ENCODE measurements around the gene GATAD2B.
"Not testable (repeated sequence)": the region's sequence is repeated elsewhere in the genome, so short reads cannot be mapped to it uniquely, and the experiment has no call there.

The GATAD2B gene

DNA sequence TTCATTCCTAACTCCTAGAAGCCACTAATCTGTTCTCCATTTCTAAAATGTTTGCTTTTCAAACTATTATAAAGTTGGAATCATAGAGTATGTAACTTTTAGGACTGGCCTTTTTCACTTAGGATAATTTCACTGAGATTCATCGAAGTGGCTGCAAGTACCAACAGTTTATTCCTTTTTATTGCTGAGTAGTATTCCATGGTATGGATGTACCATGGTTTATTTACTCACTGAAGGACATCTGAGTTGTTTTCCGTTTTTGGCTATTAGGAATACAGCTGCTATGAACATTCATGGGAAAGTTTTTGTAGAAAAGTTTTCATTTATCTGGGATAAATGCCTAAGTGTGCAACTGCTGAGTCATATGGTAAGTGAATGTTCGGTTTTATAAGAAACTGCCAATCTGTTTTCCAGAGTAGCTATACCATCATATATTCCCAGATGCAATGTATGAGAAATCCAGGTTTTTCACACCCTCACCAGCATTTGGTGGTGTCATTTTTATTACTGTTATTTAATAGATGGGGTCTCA lies 81.2 kb downstream of the GATAD2B start:
- FAIRE-seq = no peak

DNA sequence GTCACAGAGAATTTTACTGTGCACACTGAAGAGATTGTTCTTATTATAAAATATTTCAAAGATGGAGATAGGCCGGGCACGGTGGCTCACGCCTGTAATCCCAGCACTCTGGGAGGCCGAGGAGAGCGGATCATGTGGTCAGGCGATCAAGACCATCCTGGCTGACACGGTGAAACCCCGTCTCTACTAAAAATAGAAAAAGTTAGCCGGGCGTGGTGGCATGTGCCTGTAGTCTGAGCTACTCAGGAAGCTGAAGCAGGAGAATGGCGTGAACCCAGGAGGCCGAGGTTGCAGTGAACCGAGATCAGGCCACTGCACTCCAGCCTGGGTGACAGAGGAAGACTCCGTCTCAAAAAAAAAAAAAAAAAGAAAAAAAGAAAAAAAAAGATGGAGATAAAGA lies 82.0 kb downstream of the GATAD2B start:
- FAIRE-seq; DNase-seq (ENCODE audit: low spot score): not testable (repeated sequence)

More for the DNA sequence above, 81.2 kb downstream of the GATAD2B start:
- no peak for DNase-seq (ENCODE audit: low spot score)

DNA sequence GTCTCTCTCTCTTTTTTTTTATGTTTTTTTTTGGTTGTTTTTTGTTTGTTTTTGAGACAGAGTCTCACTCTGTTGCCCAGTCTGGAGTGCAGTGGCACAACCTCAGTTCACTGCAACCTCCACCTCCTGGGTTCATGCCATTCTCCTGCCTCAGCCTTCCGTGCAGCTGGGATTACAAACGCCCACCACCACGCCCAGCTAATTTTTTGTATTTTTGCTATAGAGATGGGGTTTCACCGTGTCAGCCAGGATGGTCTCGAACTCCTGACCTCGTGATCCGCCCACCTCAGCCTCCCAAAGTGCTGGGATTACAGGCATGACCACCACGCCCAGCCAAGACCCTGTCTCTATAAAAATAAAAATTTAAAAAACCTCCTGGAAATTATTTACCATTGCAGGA lies 88.8 kb downstream of the GATAD2B start:
- not testable (repeated sequence) for FAIRE-seq; DNase-seq (ENCODE audit: low spot score)

DNA sequence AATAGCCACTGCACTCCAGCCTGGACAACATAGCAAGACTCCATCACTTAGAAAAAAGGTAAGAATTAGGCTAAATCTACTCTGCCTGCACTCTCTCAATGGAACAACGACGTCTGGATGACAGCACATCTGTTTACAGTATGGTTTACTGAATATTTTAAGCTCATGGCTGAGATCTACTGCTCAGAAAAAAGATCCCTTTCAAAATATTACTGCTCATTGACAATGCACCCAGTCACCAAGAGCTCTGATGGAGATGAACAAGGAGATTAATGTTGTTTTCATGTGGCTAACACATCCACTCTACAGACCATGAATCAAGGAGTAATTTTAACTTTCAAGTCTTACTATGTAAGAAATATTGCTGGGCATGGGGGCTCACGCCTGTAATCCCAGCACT lies 89.6 kb downstream of the GATAD2B start:
- no peak for FAIRE-seq

DNA sequence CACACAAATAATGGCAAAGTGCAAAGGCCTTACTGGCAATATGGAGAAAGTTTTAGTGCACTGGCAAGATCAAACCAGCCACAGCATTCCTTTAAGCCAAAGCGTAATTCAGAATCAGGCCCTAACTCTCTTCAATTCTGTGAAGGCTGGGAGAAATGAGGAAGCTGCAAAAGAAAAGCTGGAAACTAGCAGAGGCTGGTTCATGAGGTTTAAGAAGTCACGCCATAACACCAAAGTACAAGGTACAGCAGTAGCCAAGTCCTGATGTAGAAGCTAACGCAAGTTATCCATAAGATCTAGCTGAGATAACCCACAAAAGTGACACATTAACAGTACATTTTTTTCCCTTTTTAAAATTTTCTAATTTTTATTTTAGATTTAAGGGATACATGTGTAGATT lies 90.5 kb downstream of the GATAD2B start:
- no peak for FAIRE-seq
- no peak for DNase-seq (ENCODE audit: low spot score)

More for the DNA sequence above, 89.6 kb downstream of the GATAD2B start:
- no peak for DNase-seq (ENCODE audit: low spot score)

DNA sequence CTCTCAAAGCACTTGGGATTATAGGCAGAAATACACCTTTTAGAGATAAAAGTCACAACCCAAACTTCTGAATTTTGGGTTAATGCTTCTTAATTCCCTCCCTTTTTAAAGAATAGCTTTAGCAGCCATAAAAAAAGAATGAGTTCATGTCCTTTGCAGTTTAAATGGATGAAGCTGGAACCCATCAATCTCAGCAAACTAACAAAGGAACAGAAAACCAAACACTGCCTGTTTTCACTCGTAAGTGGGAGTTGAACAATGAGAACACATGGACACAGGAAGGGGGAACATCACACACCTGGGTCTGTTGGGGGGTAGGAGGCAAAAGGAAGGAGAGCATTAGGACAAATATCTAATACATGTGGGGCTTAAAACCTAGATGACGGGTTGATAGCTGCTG lies 91.7 kb downstream of the GATAD2B start:
- FAIRE-seq (no peak), DNase-seq (ENCODE audit: low spot score) (no peak)

DNA sequence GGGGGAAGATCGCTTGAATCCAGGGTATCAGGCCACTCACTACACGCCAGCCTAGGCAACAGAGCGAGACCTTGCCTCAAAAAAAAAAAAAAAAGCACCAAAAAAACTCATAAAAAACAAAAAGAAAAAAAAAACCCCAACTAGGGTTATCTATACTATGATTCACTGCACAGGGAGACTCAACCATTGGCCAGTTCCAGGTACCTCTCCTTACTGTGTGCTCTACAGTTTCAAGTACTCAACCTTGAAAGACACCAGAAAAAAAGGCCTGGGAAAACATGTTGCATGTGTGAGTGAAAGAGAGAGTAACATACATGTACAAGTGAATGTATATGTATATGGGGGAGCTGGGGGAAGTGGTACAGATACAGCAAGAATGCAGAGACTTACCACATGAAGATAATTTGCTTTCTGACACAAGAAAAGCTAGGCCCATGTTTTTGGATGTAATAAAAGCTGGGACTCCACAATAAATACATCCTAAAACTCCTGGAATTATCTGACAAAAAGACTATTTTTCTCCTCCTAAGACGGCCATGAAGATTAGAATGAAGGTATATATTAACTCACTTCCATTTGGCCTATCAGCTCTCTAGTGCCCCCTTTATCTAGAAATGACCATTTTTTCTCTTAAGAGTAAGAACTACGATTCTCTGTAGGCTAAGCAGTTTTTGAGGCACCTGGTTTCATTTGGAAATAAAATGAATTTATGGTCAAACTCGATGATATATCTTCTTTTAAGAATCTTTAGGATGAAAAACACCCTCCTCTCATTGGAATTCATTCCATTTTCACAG lies 95.4 kb downstream of the GATAD2B start:
- DNase-seq (ENCODE audit: low spot score) (no peak), FAIRE-seq (no peak)

DNA sequence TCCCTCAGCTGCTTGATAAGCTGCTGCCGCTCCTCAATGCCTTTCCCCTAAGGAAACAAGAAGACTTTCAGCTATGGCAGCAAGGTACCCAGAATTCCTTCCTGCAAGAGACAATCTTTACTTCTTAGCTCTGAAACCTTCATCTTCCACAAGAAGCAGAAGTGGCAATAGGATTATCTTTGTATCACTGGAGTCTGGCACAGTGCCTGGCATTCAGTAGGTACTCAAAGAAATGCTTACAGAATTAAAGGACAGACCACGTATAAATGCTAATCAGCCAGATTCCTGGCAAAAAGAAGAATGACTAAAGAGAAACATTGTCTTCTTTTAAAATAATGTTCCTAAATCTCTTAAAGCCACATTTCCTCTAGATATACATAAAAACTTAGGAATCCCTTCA lies 103.9 kb downstream of the GATAD2B start:
- FAIRE-seq = no peak
- DNase-seq (ENCODE audit: low spot score) = no peak

DNA sequence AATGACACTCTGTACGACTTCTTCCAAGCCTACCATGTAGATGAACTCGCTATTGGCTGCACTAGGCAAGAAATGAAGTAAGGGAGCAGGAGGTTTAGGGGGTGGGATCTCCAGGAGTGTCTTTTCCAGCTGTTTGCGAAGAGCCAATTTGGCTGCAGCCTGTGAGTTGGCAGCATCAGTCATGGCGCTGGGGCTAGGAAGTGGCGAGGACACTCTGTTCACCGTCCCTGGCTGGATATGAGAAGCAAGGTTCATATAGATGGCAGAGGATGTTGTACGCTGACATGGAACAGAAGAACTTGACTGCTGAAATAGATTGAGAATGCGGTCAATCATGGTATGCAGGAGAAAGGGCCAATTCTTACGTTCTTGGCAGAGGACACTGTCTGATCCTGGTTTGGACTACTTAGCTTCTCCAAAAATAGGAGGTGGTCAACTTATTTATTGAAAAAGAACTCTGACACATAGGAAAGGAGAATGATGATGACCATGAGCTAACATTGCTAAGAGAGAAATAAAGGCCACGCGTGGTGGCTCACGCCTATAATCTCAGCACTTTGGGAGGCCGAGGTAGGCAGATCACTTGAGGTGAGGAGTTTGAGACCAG lies 106.4 kb downstream of the GATAD2B start:
- no peak for DNase-seq (ENCODE audit: low spot score)
- FAIRE-seq = no peak

DNA sequence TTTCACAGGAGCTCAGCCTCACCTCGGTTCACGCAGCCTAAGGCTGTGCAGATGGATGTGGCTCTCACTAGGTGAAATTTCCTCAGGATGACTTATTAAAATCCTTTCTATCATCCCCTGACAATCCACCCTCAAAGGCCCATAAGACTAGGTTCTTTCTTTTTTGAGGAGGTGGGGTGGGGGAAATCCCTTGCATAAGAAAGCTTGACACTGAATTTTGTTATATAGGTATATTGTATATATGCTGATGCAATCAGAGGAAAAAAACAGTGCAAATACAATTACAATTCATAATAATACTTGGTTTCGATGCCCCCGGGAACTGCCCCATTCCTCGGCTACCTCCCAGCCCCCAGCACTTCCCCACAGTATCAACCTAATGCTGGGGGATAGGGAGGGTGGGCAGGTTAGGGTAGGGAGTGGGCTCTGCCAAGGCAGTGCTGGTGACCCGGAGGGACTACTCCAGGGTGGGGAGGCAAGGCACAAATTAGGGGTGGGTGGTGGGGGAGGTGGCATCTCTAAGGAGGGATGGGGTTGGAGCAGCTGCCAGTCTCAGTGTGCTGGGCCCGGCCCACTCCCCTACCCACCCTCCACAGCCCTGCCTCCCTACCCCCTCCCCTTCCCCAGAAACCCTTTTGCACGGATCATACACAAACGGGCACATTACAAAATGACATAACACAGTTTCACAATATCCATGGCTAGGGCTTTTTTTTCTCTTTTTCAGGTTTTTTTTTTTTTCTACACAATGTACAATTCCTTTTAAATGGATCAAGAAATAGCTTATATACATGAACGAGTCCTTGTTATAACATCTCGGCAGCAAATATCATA lies 116.7 kb downstream of the GATAD2B start:
- no peak for FAIRE-seq
- DNase-seq (ENCODE audit: low spot score) = no peak

DNA sequence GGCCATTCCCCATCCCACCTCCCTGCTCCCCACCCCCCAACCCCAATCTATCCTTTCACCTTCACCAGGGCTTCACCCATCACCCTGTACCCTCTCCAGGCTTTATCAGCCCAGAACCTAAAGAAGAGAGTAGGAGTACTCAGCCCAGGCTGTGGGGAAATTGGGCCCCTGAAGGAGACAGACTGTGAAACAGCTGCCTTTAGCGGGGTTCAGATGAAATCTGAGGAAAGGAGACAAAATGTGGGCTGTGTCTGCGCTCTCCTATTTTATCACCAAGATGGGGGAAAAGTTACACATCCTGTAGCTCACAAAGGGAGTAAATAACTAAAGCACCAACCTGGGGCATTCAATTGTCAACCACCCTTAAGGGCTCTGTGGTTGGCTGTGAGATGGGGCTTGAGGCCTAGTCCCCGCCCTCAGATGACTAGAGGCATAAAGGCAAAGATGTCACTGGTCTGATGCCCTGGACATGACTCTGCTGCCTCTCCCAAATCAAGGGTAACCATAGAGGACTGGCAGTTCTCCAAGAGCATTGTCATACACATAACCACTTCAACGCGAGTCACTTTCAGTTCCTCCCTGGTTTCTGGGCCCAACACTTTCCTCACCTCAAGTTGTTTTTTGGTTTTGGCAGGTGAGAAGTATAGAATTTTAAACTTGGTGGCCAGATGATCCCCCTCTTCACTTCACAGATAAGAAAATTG lies 117.6 kb downstream of the GATAD2B start:
- no peak for FAIRE-seq
- DNase-seq (ENCODE audit: low spot score) = peak; percentile 47

DNA sequence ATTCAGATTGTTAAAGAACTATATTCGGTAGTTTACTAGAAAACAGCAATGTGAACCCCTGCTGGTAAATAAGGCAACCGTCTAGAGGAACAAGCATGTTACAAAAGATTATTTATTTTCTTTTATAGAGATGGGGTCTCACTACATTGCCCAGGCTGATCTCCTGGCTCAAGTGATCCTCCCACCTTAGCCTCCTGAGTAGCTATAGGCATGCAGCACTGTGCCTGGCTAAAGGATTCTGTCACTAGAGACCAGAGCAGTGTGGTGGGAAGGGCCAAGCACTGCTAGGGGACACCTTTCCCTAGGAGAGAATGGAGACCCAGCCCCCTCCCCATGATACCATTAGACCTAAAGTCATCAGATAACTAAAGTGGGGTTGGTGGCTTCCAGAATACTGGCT lies 118.7 kb downstream of the GATAD2B start:
- DNase-seq (ENCODE audit: low spot score) (no peak), FAIRE-seq (no peak)

DNA sequence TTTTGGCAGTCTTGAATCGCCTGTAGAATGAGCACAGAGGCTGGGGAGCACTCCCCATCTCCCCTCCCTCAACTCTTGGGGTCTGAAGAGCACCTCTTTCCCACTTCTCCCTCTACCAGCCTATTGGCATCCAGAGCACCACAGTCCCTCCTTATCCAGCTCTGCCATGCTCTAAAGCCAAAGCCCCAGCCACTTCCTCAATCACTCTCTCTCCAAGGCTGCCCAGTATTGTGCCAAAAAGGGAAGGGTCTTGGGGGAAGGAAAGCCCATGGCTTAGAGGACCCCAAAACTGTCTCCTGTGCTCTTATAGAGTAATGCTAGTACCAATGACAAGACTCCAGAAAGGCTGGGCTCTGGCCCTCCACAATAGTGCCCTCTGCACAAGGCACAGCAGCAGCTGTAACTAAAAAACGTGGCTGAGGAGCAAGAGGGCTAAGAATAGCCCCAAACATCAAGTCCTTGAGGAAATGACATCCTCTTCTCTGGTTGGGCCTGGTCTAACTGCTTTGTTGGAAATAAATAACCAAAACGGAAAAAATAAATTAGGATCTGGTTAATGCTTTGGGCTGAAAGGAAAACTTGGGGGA lies 119.2 kb downstream of the GATAD2B start:
- no peak for FAIRE-seq
- DNase-seq (ENCODE audit: low spot score) = no peak

DNA sequence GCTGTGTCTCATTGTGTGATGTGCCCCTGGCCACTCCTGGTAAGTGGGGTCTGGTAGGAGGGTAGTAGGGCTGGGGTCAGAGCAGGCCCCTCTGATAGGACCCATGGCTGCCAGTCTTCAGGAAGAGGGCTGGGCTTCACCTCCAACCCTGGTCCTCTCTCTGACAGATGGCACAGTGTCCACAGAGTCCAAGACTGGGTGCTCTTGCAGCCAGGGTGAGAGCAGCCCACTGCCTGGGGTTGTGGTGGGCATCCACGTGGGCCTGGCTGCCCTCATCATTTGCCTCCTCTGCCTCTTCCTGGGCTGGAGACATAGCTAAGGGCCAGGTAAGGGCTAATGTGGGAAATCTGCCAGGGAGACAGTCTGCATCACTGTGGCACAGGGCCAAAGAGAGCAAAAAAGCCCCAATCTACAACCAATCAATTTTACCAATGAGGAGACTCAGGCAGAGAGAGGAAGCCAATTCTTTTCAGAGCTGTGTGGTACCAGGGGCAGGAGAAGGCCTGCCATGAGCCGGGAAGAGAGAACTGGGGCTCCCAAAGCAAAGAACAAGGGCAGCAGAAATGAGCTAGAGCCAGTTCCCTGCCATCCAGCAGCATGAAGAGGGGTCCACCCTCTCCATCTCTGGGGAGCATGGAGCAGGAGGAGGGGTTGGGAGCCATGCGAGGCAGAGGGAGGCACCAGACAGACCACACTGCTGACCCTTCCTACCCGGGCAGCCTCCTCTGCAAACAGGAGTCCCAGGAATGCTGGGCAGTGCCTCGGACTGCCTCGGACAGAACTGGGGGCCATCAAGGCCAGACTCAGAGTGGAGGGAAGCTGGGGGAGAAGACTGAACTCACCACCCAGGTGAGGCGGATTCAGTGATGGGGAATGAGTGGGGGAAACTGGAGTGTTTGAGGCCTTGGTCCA lies 120.7 kb downstream of the GATAD2B start:
- FAIRE-seq (no peak), DNase-seq (ENCODE audit: low spot score) (no peak)

DNA sequence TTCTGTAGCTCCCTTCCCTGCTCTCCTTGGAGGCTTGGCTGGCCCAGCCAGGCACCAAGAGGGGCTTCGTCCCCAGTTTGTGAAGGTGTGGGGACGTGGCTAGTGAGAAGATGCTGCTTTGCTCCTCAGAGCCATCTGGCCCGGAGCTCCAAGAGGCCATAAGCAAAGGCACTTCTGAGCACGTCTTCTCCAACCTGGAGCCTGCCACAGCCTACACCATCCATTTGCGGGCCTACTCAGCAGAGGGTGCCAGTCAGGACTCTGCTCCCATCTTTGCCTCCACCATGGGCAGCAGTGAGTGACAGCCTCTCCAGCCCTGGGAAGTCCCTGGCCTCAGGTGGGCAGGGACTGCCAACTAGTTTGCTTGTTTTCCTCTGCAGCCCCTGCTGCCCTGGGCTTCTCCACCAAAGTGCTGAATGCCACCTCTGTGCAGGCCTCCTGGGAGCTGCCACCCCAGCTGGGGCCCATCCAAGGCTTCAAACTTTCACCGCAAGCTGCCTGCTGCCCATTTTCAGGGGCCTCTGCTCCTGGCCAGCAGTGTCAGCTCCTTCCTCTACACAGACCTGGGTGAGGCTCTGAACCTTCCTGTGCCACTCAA lies 121.6 kb downstream of the GATAD2B start:
- DNase-seq (ENCODE audit: low spot score) (no peak), FAIRE-seq (no peak)

DNA sequence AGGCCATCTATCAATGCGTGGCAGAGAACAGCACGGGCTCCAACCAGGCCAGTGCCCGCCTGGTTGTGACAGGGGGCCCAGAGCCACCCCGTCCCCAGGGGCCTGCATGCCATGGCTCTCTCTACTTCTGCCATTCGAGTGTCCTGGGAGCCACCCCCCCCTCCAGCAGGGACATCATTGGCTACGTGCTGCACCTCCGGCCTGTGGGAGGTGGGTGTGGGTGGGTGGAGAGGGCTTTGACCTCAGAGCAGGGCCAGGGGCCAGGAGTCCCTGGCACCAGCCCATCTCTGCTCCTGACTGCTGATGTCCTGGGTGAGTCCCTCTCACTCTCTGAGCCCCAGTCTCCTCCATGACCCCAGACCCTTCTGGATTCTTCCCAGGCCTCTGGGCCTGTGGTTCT lies 122.3 kb downstream of the GATAD2B start:
- FAIRE-seq (no peak), DNase-seq (ENCODE audit: low spot score) (no peak)

DNA sequence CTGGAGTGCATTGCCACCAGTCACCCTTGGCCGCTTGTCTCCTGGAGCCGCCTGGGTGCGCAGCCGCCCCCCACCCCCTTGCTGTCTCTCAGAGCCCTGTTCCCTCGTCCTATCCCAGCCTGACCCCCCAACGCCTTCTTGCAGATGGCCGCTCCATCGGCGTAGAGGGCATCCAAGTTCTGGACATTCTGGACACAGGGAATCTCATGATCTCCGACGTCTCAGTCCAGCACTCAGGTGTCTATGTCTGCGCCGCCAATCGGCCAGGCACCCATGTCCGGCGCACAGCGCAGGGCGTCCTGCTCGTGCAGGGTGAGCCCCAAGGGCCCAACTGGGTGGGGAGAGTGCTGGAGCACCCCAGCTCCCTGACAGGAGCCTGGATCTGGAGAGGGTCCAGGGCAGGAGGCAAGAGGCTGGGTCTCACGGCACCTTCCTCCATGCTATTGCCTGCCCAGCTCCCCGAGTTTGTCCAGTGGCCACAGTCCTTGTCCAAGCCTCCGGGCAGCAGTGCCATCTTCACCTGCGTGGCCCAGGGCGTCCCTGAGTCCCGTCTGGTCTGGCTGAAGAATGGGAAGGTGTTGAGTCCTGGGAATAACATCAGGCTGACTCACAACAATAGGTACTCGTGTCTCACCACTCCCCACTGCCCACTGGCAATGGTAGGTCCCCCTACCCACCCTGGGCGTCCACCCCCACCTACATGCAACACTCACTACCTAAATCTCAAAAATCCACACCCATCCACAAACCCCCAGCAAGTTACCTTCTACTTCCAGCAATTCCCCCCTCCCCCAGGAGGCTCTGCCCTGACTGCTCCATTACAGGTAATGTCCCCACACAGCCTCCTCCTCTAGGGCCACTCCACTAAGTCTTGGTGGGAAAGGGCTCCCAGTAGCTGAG lies 123.0 kb downstream of the GATAD2B start:
- FAIRE-seq (no peak), DNase-seq (ENCODE audit: low spot score) (no peak)

DNA sequence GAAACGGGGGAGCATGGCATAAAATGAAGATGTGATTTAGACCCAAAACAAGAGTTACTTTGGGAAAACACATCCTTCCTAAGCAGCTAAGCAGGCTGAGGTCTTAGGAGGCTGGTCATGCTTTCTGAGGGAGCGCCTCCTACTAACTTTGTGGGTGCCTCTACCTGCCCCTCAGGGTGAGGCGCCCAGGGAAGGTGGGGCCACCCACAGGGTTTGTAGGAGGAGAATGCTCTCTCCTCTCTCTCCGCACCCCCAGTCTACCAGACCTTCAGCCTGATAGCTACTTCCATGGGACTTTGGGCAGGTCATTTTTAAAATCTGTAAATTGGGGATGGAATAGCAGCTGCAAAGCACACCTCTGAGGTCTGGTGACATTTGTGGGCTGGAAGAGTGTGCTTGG lies 123.8 kb downstream of the GATAD2B start:
- no peak for FAIRE-seq
- no peak for DNase-seq (ENCODE audit: low spot score)

DNA sequence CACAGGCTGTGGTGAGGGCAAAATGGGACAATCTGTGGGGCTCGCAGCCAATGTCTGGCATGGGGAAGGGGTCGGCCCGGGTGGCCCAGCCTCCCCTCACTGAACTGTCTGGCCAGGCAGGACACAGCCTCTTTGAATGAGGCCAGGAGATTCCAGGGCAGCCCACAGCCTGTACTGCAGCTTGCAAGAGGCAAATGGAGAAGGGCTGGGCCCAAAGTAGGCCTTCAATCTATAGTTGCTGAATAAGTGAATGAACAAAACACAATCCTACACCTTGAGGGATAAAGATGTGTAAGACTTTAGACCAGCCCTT lies 124.3 kb downstream of the GATAD2B start:
- DNase-seq (ENCODE audit: low spot score) (no peak), FAIRE-seq (no peak)
